HEK293 (cell line): ENCODE data around the gene PPP1R12C.

Experiments
- CTCF ChIA-PET: fragments of 350-600 bp; formaldehyde crosslinking; extraction: SDS; loops from one replicate; lab custom pipeline; 2021; ENCODE audit warnings: antibody characterized with exemption; lab: Yijun Ruan, JAX
- POLR2A ChIA-PET: fragments of 300-600 bp; formaldehyde crosslinking; extraction: SDS; loops from one replicate; lab custom pipeline; 2020; ENCODE audit warnings: antibody characterized with exemption, inconsistent platforms; lab: Yijun Ruan, JAX
- H3K27ac ChIP-seq: fragments of 200-500 bp; sonication (Bioruptor generic); 2 replicates; pipeline ENCODE4 v1.5.1; 2014; ENCODE audit warnings: low read depth, low read length, control low read depth, inconsistent platforms; ENCODE audit errors: extremely low read depth
- H3K36me3 ChIP-seq, 2 experiments: fragments of 200-500 bp in 1 of 2; sonication (Bioruptor generic) in 1 of 2; 1 replicate in 1 of 2; 2 replicates in 1 of 2; pipeline ENCODE4 v1.5.1; 2014 to 2017; ENCODE audit warnings: inconsistent platforms in 2 of 2, low read length in 2 of 2; ENCODE audit not compliant: control insufficient read depth in 2 of 2, insufficient read depth in 1 of 2
- H3K4me1 ChIP-seq: fragments of 200-500 bp; sonication (Bioruptor generic); 2 replicates; pipeline ENCODE4 v1.5.1; 2014; ENCODE audit warnings: mild to moderate bottlenecking, low read length, inconsistent platforms; ENCODE audit not compliant: control insufficient read depth, insufficient read depth
- H3K4me3 ChIP-seq: 2 replicates; pipeline ENCODE4 v1.5.1; 2011; ENCODE audit warnings: low read depth, mild to moderate bottlenecking, control low read depth, low read length, moderate library complexity
- H3K9me3 ChIP-seq: fragments of 200-500 bp; sonication (Bioruptor generic); 2 replicates; pipeline ENCODE4 v1.5.1; 2014; ENCODE audit warnings: low read depth, low read length, inconsistent platforms; ENCODE audit not compliant: control insufficient read depth, insufficient read depth
- GFI1B ChIP-seq: fragments of 450-650 bp; formaldehyde crosslinking; IDR thresholded peaks from 2 replicates; pipeline ENCODE4 v1.5.1; 2016; ENCODE audit warnings: missing biosample characterization, missing genetic modification characterization
- GLI4 ChIP-seq: fragments of 450-650 bp; formaldehyde crosslinking; IDR thresholded peaks from 2 replicates; pipeline ENCODE4 v1.5.1; 2016; ENCODE audit warnings: missing biosample characterization, missing genetic modification characterization
- KLF1 ChIP-seq: fragments of 450-650 bp; formaldehyde crosslinking; IDR thresholded peaks from 2 replicates; pipeline ENCODE4 v1.5.1; 2016; ENCODE audit warnings: missing biosample characterization, missing genetic modification characterization
- PRDM1 ChIP-seq: fragments of 450-650 bp; formaldehyde crosslinking; IDR thresholded peaks from 2 replicates; pipeline ENCODE4; 2016; ENCODE audit warnings: missing biosample characterization, missing genetic modification characterization
- SALL2 ChIP-seq: fragments of 450-650 bp; formaldehyde crosslinking; IDR thresholded peaks from 2 replicates; pipeline ENCODE4 v1.5.0; 2017; ENCODE audit warnings: missing biosample characterization, mild to moderate bottlenecking, missing genetic modification characterization, borderline replicate concordance
- YY1 ChIP-seq: fragments of 450-650 bp; formaldehyde crosslinking; IDR thresholded peaks from 2 replicates; pipeline ENCODE4 v1.5.1; 2018; ENCODE audit warnings: missing biosample characterization, missing genetic modification characterization
- ZBTB17 ChIP-seq: fragments of 450-650 bp; formaldehyde crosslinking; IDR thresholded peaks from 2 replicates; pipeline ENCODE4 v1.5.1; 2016; ENCODE audit warnings: missing biosample characterization, missing genetic modification characterization
- ZBTB8A ChIP-seq: fragments of 450-650 bp; formaldehyde crosslinking; IDR thresholded peaks from 2 replicates; pipeline ENCODE4 v1.5.1; 2016; ENCODE audit warnings: missing biosample characterization, missing genetic modification characterization
- ZFP69B ChIP-seq: fragments of 450-650 bp; formaldehyde crosslinking; IDR thresholded peaks from 2 replicates; pipeline ENCODE4 v1.5.1; 2016; ENCODE audit warnings: missing biosample characterization, missing genetic modification characterization
- ZNF112 ChIP-seq: fragments of 450-650 bp; formaldehyde crosslinking; IDR thresholded peaks from 2 replicates; pipeline ENCODE4 v1.5.0; 2017; ENCODE audit warnings: missing biosample characterization, missing genetic modification characterization
- ZNF23 ChIP-seq: fragments of 450-650 bp; formaldehyde crosslinking; IDR thresholded peaks from 2 replicates; pipeline ENCODE4 v1.5.1; 2016; ENCODE audit warnings: missing biosample characterization, missing genetic modification characterization, borderline replicate concordance
- ZNF248 ChIP-seq: fragments of 450-650 bp; formaldehyde crosslinking; IDR thresholded peaks from 2 replicates; pipeline ENCODE4 v1.5.1; 2017; ENCODE audit warnings: missing biosample characterization, missing genetic modification characterization
- ZNF26 ChIP-seq: fragments of 450-650 bp; formaldehyde crosslinking; IDR thresholded peaks from 2 replicates; pipeline ENCODE4 v1.5.1; 2016; ENCODE audit warnings: missing biosample characterization, missing genetic modification characterization
- ZNF404 ChIP-seq: fragments of 450-650 bp; formaldehyde crosslinking; IDR thresholded peaks from 2 replicates; pipeline ENCODE4 v1.5.1; 2017; ENCODE audit warnings: missing biosample characterization, missing genetic modification characterization
- ZNF518A ChIP-seq: fragments of 450-650 bp; formaldehyde crosslinking; conservative IDR thresholded peaks from 2 replicates; pipeline ENCODE4 v1.5.1; 2016; ENCODE audit warnings: low read depth, missing biosample characterization, missing genetic modification characterization
- ZNF544 ChIP-seq: fragments of 450-650 bp; formaldehyde crosslinking; IDR thresholded peaks from 2 replicates; pipeline ENCODE4 v1.5.0; 2017; ENCODE audit warnings: missing biosample characterization, missing genetic modification characterization
- ZNF560 ChIP-seq: fragments of 450-650 bp; formaldehyde crosslinking; IDR thresholded peaks from 2 replicates; pipeline ENCODE4 v1.5.1; 2017; ENCODE audit warnings: missing biosample characterization, missing genetic modification characterization, borderline replicate concordance
- ZNF580 ChIP-seq: fragments of 450-650 bp; formaldehyde crosslinking; IDR thresholded peaks from 2 replicates; pipeline ENCODE4 v1.5.1; 2016; ENCODE audit warnings: missing biosample characterization, missing genetic modification characterization
- ZNF600 ChIP-seq: fragments of 450-650 bp; formaldehyde crosslinking; IDR thresholded peaks from 2 replicates; pipeline ENCODE4 v1.5.1; 2016; ENCODE audit warnings: missing biosample characterization, missing genetic modification characterization
- ZNF624 ChIP-seq: fragments of 450-650 bp; formaldehyde crosslinking; IDR thresholded peaks from 2 replicates; pipeline ENCODE4 v1.5.1; 2017; ENCODE audit warnings: missing biosample characterization, missing genetic modification characterization
- ZNF677 ChIP-seq: fragments of 450-650 bp; IDR thresholded peaks from 2 replicates; pipeline ENCODE4 v1.5.0; 2018; ENCODE audit warnings: missing biosample characterization, mild to moderate bottlenecking, missing genetic modification characterization, moderate library complexity
- ZNF837 ChIP-seq: fragments of 450-650 bp; formaldehyde crosslinking; IDR thresholded peaks from 2 replicates; pipeline ENCODE4 v1.5.1; 2016; ENCODE audit warnings: missing biosample characterization, missing genetic modification characterization

PPP1R12C gene

GRCh38 chr19:55050749-55051532 lies 66.5 kb downstream of the PPP1R12C start:
- no peak for TF ChIP-seq GLI4 (tag by site-specific recombination)
- no peak for TF ChIP-seq YY1
- no peak for TF ChIP-seq GFI1B
- no peak for TF ChIP-seq KLF1 (tag by site-specific recombination)
- TF ChIP-seq ZBTB8A (tag by site-specific recombination): no peak
- no peak for TF ChIP-seq ZNF26 (tag by site-specific recombination)
- CTCF ChIA-PET: interaction anchor here (0.6 to 0.7 kb wide), 4 partner anchors 18 to 819 kb away, joined by 3 read pairs; no protein-coding TSS in a partner anchor
- Histone ChIP-seq H3K4me1 (no peaks in the 10 kb centered on the region), H3K36me3 (peaks cover 37 to 71% of the 10 kb centered on the region in 2 experiments; a peak in 2 of 3 replicates), H3K4me3 (no peak overlapping the region), H3K27ac (no peak overlapping the region), H3K9me3 (no peaks in the 10 kb centered on the region)
- POLR2A ChIA-PET: interaction anchor here (0.7 kb wide), 2 partner anchors 75 to 554 kb away, joined by 3 read pairs; no protein-coding TSS in a partner anchor

GRCh38 chr19:55048446-55048845 lies 69.0 kb downstream of the PPP1R12C start:
- H3K9me3 ChIP-seq: no peaks in the 10 kb centered on the region
- H3K4me3 ChIP-seq: no peak overlapping the region
- peaks cover 20 to 63% of the 10 kb centered on the region in 2 experiments; a peak in 2 of 3 replicates for H3K36me3 ChIP-seq
- TF ChIP-seq PRDM1 (tag by site-specific recombination): no peak
- no peak for TF ChIP-seq ZNF544 (tag by site-specific recombination)
- TF ChIP-seq ZNF600 (tag by site-specific recombination): no peak
- TF ChIP-seq ZNF580 (tag by site-specific recombination): no peak
- TF ChIP-seq ZNF518A (tag by site-specific recombination): no peak
- TF ChIP-seq ZNF560 (tag by site-specific recombination): no peak
- ChIA-PET CTCF (no interaction called here), POLR2A (no interaction called here)
- no peak overlapping the region for H3K27ac ChIP-seq
- no peaks in the 10 kb centered on the region for H3K4me1 ChIP-seq

GRCh38 chr19:55047951-55048350 lies 69.5 kb downstream of the PPP1R12C start:
- no peak overlapping the region for H3K4me3 ChIP-seq
- TF ChIP-seq ZBTB8A (tag by site-specific recombination): no peak
- no peak for TF ChIP-seq ZNF404 (tag by site-specific recombination)
- peak; percentile 81; the same call in 1 of the 2 replicates for TF ChIP-seq ZNF23 (tag by site-specific recombination)
- no peak for TF ChIP-seq ZNF677 (tag by site-specific recombination)
- peak; percentile 74 for TF ChIP-seq ZBTB17 (tag by site-specific recombination)
- TF ChIP-seq ZNF837: no peak
- no peak for TF ChIP-seq ZNF624 (tag by site-specific recombination)
- TF ChIP-seq ZNF248 (tag by site-specific recombination): no peak
- no peak for TF ChIP-seq ZFP69B (tag by site-specific recombination)
- no peak for TF ChIP-seq SALL2
- no peak for TF ChIP-seq ZNF112 (tag by site-specific recombination)
- no peak for TF ChIP-seq ZNF580 (tag by site-specific recombination)
- TF ChIP-seq, all 188 proteins: peak for 2
- no peaks in the 10 kb centered on the region for H3K9me3 ChIP-seq
- peaks cover 16 to 64% of the 10 kb centered on the region in 2 experiments; a peak in 2 of 3 replicates for H3K36me3 ChIP-seq
- ChIA-PET POLR2A (no interaction called here), CTCF (interaction anchor here (0.7 kb wide), 1 partner anchor 420 kb away, joined by 3 read pairs; no protein-coding TSS in a partner anchor)
- no peak overlapping the region for H3K27ac ChIP-seq
- H3K4me1 ChIP-seq: no peaks in the 10 kb centered on the region
